SHP77 treated with DMSO at 0.1 percent for 48 hours (cell line): ENCODE measurements around the gene KIF19.
"Not testable (repeated sequence)": the region's sequence is repeated elsewhere in the genome, so short reads cannot be mapped to it uniquely, and the experiment has no call there.

Experiments used
- DNase-seq: peaks from one replicate; lab custom pipeline; 2025; lab: John Stamatoyannopoulos, UW

KIF19 gene

DNA sequence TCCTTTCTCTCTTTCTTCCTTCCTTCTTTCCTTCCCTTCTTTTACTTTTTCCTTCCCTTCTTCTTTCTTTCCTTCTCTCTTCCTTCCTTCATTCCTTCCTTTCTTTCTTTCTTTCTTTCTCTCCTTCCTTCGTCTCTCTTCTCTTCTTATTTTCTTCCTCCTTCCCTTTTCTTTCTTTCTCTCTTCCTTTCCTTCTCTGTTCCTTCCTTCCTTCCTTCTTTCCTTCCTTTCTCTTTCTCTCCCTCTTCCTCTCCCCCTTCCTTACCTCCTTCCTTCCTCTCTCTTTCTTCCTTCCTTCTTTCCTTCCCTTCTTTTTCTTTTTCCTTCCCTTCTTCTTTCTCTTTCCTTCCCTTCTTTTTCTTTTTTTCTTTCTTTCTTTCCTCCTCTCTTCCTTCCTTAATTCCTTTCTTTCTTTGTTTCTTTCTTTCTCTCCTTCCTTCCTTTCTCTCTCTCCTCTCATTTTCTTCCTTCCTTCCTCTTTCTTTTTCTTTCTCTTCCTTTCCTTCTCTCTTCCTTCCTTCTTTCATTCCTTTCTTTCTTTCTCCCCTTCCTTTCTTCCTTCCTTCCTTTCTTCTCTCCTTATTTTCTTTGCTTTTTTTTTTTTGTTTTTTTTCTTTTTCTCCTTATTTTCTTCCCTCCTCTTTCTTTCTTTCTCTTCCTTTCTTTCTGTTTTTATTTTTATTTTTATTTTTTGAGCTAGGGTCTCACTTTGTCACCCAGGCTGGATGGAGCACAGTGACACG lies 64.1 kb downstream of the KIF19 start:
- DNase-seq: no peak

DNA sequence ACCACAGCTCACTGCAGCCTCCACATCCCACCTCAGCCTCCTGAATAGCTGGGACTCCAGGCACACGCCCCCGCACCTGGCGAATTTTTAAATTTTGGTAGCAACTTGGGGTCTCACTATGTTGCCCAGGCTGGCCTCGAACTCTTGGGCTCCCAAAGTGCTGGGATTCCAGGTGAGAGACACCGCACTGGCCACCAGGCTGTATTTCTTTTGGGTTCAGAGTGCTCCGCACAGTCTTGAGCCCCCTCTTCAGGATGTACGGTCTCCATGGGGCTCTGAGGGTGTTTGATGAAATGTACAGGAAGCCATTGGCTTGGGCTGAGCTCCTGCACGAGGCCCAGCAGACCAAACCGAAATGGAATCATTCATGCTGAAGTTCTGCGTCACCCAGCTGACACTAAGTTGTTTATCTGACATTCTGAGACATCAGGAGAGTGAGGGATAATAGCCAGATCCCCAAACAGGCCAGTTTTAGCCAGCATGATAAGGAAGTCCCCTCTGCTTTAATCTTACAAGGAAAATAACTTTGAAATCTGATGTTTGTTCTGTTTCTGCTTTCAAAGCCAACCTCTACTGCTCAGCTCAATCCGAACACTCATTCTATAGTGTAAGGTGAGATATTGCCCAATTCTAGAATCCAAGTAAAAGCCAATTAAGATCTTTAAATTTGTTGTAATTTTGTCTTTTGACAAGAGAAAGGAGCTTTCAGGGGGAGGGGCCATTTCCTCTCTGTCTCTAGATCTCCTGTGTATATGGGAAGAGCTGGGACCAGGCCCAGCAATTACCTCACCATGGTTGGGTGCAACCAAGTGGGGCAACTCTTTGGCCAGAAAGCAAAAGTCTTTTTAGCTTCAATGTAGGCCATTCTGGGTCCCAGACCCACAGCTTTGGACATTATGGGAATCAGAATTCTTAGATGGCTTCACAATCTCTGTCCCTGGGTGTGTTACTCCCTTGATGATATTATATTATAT lies 64.9 kb downstream of the KIF19 start:
- no peak for DNase-seq

DNA sequence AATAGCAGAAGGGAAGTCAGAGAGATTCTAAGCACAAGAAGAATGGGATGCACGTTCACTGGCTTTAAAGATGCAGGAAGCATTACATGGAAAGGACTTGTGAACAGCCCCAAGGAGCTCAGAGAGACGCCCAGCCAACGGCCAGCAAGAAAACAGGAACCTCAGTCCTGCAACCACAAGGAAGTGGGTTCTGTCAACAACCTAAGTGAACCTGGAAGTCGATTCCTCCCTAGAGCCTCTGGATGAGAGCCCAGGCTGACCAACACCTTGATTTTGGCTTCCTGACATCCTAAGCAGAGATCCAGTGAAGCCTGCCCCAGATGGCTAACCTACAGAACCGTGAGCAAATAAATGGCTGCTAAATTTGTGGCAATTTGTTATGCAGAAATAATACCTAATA lies 65.7 kb downstream of the KIF19 start:
- no peak for DNase-seq

DNA sequence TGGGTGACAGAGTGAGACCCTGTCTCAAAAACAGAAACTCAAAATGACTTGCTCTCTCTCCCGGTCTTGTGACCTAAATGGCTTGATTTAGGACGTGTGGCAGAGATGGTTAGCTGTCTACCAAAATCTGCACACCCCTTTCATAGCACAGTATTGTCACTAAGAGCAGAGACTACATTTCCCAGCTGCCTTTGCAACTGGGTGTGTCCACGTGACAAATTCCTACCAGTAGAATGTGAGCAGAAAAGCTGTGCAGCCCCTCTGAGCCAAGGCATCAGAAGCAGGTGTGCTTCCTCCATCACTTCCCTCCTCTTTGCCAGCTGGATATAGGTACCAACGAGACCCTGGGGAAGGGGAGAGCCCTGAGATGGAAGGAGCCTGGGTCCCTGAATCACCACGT lies 66.8 kb downstream of the KIF19 start:
- DNase-seq: no peak

DNA sequence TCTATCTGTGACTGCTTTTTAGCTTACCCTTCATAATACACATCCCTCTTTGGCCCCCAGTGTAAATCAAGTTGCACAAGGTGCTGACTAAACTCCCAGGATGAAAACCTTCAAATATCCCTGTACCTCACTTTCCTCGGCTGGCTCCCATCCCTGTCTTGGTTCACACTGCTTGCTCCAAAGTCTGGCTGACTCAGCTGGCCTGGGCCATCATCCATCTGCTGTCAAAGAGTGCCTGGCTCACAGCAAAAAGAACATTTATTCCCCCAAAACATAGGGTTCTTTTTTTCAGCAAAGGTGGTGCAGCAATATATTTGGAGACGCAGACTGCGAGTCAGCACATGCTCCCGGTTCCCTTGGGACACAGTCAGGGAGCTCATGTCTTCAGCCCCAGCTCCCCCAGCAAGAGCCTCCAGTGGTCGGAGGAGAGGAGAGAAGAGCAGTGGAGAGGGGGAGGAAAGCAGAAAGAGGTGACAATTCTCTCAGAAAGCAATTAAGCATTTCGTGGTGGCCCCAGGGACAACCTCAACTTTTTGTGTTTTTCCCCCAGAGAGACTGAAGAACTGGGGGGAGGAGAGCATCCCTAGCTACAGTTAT lies 67.4 kb downstream of the KIF19 start:
- DNase-seq: no peak

DNA sequence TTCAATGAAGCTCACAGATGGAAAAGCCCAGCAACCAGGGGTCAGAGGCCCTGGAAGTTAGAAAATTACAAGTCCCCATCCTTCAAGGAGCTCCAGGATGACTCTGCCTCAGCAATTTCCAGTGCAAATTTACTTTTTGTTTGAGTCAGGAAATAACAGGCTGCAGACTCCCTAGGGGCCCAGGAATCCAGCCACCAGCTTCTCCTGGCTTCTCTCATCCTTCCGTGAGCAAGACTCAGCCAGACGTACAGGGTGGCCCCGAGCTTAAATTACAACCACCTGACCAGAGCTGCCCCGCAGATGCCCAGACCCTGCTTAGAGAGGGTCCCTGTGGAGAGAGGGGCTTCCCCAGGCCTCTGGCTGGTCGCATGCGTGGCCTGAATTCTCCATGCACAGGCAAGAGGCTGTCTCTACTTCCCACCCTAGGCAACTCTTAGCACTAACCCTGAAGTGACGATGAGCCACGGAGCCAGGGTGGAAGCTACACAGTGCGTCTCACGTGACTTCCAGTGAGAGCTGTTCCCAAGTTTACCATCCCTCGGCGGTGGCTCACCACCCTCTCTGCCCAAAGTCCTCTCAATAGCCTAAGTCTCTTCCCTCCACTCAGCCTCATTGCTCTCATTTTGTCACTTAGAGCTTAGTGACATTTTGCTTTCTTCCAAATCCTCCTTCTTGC lies 68.4 kb downstream of the KIF19 start:
- no peak for DNase-seq

DNA sequence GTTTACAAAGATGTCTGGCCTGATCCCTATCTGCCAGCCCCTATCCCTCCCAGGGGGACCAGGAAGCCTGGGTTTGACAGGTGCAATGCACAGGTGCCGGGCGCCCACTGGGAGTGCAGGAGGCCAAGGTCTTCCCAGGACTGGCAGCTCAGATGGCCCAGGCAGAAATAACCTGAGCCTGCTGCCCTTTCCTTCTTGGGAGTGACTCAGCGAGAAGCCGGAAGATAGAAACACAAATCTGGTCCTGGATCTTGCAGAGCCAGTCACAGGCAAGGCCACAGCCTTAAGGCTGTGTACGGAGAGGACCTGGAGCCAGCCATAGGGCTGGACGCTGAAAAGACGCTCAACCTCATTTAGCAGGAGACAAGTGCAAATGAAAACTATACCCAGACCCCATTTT lies 69.0 kb downstream of the KIF19 start:
- no peak for DNase-seq

DNA sequence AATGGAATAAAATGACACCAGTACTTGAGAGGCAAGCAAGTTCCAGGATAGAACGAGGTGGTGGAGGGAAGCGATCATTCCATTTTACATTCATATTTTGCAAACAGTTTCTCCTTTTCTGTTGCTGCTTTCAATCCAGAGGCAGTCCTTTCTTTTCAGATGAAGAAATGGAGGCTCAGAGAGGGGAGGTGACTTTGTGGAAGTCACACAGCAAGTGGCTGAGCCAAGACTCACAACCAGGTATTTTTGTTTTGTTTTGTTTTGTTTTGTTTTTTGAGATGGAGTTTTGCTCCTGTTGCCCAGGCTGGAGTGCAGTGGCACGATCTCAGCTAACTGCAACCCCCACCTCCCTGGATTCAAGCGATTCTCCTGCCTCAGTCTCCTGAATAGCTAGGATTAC lies 70.5 kb downstream of the KIF19 start:
- no peak for DNase-seq

DNA sequence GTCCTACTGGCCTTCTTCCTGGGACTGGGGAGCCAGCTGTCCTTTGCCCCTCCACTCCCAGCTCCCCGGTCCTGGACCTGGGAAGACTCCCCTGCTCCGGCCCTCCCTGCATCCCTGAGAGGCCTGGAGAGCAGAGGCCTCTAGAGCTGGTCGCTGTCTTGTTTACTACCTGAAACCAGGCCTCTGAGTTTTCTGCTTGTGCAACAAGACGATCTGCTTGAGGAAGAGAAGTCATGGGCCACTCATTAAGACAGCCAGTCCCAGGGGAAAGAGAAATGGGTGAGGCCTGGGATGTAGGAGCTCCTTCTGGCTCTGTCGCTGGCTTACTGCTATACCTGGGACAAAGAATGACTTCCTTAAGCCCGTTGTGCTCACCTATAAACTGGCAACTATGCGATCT lies 76.0 kb downstream of the KIF19 start:
- DNase-seq: no peak

DNA sequence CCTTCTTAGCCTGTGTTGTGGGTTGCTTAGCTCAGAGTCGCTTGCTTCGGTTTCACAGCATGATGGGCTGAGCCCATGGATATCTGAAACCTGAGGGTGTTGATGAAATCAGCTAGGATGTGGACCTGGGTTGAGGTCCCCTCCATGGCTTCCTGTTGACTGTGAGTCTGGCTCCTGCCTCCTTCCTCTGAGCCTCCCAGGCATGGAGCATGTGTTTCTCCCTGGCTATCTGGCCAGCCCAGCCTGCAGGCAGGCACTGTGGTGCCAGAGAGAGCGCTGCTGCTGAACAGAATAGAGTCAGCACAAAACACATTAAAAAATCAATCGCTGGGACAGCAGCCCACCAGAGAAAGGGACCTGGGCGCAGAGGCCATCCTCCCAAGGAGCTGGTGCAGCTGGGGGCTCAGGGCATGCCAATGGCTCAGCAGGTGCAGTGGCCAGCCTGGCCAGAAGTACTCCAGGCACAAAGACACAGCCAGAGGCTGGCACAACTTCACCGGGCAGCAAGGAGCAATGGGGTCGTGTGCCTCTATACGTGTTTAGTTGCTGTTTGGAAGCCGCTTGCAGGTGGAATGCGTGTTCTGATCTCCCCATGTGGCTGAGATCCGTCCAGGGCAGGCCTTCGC lies 77.6 kb downstream of the KIF19 start:
- no peak for DNase-seq

DNA sequence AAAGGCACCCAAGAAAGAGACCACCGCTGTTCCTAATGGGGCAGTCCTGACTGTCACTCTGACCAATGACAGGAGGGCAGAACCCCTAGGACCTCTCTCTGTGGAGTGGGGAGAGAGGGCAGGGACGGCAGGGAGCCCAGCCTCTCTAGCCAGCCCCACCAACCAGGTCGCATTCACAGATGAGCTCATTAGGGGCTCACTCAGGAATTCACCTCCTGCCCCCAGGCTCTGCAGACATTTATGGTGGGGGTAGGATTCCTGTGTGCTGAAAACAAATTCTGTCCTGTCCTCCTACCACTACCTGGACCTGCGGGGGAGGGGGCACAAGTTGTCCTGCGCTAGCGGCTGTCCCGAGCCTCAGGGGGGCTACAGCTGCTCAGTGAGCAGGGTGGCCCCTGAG lies 78.2 kb downstream of the KIF19 start:
- DNase-seq: no peak

DNA sequence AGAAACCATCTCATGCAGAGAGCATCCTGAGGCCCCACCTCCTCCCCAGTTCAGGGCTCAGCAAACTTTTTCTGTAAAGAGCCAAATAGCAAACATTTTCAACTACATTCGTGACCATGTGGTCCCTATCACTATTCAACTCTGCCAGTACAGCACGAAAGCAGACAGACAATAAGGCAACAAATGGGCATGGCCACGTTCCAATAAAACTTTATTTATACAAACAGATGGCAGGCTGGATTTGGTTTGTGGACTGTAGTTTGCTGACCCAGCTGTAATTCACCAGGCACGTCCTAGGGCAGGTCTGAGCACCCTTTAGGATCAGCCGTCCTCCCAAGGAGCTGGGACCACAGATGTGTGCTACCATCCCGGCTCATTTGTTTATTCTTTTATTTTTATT lies 78.8 kb downstream of the KIF19 start:
- DNase-seq: no peak

DNA sequence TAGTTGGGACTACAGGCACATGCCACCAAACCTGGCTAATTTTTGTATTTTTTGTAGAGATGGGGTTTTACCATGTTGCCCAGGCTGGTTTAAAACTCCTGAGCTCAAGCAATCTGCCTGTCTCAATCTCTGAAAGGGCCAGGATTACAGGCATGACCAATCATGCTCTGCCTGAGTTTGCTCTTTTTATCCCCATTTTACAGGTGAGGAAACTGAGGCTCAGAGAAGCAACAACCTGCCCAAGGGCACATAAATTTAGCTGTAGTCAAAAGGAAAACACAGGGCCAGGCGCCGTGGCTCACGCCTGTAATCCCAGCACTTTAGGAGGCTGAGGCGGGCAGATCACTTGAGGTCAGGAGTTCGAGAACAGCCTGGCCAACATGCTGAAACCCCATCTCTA lies 79.3 kb downstream of the KIF19 start:
- not testable (repeated sequence) for DNase-seq
